ENCODE data around the gene KLHL17.

The KLHL17 gene

DNA sequence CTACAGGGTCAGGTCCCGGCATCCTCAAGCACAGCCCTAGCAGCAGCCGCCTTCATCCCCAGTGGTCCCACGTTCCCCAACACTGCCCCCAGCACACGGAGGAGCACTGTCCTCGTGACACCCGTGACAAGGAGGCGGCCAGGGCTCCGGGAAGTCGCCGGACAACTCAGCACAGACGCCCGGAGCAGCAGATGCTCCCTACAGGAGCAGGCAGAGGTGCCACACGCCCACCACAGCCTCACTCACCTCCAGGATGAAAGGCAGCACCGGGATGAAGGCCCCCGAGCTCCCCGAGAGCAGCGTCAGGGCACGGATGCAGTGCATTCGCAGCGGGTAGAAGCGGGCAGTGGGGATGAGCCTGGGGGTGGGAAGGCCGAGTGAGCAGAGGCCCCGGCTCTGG lies 9.5 kb upstream of the KLHL17 start:
- DNase-seq (ENCODE audit: low read depth in 2 of 2) = no peak

DNA sequence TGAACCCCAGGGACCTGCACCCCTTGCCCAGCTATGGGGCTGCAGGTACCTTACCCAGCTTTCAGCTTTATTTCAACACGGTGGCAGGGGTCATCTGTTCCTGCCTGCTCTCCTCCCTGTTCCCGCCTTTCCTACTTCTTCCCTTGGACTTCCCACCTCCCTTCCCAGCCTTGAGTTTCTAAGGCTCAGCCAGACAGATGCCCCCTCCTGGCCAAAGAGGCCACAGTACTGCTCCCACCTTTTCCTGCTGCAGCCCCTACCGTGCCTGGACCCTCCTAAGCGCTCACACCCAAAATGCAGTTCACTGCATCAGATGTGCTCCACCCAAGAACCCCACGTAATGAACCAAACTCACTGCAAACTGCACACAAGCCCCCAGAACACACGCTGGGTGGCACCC lies 9.0 kb upstream of the KLHL17 start:
- no peak for DNase-seq (ENCODE audit: low read depth in 2 of 2)

DNA sequence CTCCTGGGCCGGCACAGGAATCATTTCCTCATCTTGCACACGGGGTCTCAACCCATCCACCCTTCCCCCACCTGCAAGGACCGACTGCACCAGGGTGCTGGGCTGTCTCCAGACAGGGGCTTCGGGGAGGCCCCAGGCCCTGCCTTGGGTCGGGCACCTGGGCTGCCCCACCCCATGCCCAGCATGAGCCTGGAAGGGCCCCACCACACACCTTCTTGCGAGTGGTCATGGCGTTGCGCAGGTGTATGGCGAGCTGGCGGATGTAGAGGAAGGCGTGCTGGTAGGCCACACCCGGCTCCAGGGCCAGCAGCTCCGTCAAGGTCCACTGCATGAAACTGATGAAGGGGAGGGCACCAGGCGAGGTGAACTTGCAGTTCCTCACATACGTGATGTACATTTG lies 8.2 kb upstream of the KLHL17 start:
- DNase-seq (ENCODE audit: low read depth in 2 of 2) = no peak

DNA sequence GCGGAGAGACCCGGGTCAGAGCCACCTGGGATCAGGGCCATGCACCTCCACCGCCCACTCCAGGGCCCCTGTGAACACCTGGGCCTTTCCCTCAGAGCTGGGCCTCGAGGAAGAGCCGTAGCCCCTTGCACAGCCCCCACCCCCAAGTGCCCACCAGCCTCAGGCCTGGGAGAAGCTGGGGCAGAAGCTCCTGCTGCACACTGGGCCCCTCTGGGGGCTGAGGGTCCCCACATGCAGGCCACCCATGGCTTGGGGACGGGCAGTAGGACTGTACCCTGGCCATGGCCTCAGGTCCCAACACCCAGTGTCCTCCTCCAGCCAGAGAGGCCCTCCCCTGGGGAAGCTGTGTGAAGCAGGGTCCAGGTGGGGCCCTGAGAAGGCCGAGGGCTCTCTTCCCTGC lies 7.8 kb upstream of the KLHL17 start:
- no peak for DNase-seq (ENCODE audit: low read depth in 2 of 2)

DNA sequence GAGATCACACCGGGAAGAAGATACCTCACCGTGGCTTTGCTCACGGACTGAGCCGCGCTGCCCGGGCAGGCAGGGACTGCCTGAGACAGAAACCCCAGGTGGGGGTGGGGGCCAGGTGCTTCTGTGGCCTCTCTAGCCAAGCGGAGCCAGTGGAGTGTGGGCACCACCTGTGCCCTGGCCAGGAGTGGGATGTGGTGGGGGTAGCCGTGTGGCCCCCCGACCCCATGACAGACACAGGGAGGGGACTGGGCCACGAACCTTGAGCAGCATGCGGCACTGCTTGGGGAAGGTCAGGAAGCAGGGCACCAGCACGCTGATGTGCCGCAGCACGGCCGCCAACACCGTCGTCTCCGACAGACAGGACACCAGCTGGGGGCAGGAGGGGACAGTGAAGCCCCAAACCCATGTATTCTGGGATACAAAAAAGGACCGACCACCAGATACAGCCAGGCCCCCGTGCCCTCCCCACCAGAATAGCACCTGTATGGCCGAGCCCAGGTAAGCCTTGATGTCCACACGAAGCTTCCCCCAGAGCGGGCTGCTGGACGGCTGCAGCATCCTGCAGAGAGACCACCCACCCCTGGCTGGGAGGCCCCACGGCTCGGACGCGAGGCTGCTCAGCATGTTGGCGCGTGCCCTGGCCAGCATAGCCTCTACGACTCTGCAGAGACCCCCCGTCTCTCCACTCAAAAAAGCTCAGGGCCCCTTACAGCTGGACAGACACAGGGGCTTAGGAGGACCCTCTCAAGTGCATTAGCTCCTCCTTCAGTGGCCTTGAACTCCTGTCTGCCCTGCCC lies 6.7 kb upstream of the KLHL17 start:
- no peak for DNase-seq (ENCODE audit: low read depth in 2 of 2)

DNA sequence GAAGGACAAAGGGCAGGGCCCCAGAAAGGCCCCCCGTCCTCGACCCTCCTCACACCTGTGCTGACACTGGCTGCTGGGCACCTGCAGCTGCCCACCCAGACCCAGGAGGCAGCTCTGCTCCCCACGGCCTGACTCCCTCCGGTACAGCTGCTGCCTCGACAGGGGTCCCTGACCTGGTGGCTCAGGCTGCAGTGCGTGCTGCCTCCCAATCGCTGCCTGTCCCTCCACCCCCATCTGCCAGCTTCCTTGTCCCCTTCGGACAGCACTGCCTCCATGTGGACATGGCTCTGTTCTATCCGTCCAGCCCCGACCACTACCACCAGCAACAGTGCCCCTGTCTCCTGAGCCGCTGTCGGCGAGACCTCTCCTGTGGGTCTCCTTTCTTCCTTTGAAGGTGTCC lies 5.5 kb upstream of the KLHL17 start:
- DNase-seq (ENCODE audit: low read depth in 2 of 2) = no peak

DNA sequence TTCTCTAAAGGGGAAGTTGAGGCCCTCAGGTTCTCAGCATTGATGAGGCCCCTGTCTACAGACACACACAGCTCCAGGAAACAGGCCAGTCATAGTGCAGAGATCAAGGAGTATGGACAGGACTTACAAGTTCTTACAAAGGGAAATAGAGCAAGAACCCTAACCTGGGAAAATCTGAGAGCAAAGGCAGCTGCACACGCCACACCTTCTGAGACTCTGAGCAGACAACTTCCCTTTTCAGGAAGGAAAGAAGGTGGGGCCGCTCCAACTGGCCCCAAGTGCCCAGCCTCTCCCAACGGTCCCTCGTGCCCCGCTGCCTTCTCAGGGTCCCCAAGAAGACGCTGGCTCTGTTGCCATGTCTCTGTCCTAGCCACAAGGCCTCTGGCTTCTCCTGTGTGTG lies 4.9 kb upstream of the KLHL17 start:
- no peak for DNase-seq (ENCODE audit: low read depth in 2 of 2)

DNA sequence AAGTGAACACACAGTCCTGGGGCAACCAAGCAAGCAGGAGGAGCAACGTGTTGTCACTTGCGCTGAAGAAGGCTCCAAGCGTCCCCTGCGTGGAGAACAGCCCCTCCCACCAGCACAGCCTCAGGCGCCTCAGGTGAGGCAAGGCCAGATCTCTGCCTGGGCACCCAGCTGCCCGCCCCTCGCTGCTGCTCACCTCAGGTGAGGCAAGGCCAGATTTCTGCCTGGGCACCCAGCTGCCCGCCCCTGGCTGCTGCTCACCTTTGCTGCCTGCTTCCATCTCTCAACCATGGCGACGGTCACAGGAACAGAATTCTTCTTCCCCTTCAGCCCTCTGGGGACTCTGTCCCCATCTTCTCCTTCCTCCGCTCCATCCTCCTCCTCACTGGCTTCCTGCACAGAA lies 3.7 kb upstream of the KLHL17 start:
- DNase-seq (ENCODE audit: low read depth in 2 of 2) = no peak

DNA sequence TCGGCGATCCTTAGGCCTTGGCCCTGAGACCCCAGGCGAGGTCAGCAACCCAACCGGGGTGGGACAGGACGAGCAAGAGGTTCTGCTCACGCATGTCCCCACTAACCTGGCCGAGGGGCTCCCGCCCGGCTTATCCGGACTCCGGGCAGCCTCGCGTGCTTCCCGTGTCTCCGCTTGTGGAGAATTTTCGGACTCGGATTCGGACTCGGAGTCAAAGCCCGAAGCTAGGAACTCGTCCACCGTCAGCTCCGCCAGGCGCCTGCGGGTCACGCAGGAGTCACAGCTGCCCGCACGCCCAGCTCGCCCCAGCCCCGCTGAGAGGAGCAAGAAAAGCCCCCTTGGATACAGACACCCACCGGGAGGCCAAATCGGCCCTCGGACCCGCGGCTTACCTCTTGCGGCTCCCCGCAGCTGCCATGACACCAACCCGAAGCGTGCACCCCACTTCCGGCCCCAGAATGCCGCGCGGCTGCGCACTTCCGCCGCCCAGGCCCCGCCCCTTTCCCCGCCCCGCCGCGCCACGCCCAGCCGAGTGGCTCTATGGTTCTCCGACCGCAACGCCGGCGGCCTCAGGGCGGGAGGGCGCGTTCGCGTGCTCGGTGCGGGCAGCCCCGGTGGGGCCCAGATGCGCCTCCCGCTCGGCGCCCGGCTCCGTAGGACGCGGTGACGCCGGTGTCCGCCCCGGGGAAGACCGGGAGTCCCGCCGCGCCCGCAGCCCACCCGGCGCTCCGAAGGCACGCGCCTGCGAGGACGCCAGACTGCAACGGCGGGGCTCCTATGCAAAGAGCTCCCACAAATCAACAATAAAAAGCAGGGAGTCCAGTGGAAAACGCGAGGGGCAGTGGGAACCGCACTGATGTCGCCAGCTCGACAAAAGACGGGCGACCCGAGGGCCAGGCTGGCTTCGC lies 1.3 kb upstream of the KLHL17 start, which contains the start of gene NOC2L:
NOC2L (minus strand) TSS at position 434 of the 908 bp plus-strand sequence; CDS start at position 418, 16 bp downstream.
- peak; percentile 93 to 99 for DNase-seq (ENCODE audit: low read depth in 2 of 2)

DNA sequence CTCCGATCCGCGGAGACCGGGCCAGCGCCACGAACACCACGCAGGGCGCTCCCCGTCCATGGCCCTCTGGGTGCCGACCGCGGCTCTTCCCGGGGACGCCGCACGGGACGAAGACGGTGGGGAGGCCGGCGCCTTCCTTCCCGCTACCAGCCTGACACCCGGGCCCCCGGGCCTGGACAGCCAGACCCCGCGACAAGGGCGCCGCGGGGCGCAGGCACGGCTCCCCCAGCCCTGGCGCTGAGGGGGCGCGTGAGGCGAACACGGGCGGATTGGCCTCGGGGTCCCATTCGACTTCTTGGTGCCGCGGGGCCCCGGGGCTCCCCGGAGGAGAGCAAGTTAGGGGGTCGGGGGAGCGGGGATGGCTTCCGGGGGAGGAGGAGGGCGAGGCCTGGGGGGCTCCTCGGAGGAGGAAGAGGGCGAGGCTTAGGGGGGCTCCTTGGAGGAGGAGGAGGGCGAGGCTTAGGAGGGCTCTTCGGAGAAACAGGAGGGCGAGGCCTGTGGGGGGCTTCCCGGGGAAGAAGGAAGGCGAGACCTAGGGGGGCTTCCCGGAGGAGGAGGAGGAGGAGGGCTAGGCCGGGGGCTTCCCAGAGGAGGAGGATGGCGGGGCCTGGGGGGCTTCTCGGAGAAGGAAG lies 537 bp upstream of the KLHL17 start:
- DNase-seq (ENCODE audit: low read depth in 2 of 2) = no peak

DNA sequence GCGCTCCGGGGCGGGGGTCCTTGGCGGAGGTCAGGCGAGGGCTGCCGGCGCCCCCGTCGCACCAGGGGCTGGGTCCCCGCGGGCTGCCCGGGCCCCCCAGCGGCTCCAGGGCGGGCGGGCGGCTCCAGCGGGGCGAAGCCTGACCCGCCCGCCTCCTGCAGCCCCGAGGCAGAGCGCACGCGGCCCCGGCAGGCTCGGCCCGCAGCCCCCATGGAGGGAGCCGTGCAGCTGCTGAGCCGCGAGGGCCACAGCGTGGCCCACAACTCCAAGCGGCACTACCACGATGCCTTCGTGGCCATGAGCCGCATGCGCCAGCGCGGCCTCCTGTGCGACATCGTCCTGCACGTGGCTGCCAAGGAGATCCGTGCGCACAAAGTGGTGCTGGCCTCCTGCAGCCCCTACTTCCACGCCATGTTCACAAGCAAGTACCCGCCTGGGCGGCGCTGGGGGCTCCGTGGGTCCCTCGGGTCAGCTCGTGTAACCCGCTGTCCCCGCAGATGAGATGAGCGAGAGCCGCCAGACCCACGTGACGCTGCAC lies 817 bp downstream of the KLHL17 start:
- no peak for DNase-seq (ENCODE audit: low read depth in 2 of 2)

DNA sequence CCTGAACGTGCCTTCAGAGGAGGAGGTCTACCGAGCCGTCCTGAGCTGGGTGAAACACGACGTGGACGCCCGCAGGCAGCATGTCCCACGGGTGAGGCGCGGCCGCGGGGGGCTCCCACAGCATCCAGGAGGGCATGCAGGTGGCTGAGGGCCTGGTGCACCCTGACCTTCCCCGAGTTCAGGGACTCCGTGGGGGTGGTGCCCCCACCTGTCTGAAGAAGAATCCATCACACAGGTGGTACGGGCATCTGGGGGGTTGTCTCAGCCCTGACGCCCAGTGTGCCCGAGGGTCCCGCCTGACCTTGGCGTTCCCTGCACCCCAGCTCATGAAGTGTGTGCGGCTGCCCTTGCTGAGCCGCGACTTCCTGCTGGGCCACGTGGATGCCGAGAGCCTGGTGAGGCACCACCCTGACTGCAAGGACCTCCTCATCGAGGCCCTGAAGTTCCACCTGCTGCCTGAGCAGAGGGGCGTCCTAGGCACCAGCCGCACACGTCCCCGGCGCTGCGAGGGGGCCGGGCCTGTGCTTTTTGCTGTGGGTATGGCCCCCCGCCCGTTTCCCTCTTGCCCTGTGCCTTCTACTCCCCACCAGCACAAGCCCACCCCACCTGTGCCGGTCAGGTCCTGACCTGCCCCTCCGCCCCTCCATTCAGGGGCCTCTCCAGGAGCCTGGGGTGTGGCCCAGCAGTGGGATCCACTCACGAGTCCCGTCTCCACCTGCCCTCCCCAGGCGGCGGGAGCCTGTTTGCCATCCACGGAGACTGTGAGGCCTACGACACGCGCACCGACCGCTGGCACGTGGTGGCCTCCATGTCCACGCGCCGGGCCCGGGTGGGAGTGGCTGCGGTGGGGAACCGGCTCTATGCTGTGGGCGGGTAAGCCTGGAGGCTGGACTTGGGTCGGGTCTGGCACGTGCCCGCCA lies 2.3 kb downstream of the KLHL17 start:
- no peak for DNase-seq (ENCODE audit: low read depth in 2 of 2)

DNA sequence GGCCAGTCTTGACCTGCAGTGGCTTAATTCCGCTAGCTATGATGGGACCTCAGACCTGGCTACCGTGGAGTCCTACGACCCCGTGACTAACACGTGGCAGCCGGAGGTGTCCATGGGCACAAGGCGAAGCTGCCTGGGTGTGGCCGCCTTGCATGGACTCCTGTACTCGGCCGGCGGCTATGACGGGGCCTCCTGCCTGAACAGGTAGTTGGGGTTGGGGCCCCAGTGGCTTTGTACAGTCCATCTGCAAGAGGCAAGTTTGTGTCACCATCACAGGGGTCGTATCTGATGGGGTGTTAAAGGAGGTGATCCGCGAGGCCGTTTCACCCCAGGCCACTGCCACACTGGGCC lies 2.9 kb downstream of the KLHL17 start:
- no peak for DNase-seq (ENCODE audit: low read depth in 2 of 2)

DNA sequence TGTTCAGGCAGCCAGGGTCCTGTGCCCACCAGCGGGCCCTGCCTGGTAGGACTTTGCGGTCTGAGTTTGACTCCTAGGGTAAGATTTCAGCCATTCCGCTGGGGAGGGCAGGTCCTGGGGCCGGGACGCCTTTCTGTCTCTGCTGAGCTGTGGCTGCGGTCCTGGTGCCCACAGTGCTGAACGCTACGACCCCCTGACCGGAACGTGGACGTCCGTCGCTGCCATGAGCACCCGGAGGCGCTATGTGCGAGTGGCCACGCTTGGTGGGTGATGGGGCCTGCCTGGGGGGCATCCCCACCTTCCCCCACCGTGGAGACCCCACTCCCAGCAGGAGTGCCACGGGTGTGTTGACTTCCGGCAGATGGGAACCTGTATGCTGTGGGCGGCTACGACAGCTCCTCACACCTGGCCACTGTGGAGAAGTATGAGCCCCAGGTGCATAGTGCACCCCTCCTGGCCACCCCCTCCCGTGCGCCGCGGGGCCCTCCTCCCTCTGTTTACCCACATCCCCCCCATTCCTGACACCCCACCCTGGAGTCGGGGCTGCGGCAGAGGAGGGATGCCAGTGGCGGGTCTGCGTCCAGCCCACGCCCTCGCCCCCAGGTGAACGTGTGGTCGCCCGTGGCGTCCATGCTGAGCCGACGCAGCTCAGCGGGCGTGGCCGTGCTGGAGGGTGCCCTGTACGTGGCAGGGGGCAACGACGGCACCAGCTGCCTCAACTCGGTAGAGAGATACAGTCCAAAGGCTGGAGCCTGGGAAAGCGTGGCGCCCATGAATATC lies 3.6 kb downstream of the KLHL17 start:
- DNase-seq (ENCODE audit: low read depth in 2 of 2) = no peak

DNA sequence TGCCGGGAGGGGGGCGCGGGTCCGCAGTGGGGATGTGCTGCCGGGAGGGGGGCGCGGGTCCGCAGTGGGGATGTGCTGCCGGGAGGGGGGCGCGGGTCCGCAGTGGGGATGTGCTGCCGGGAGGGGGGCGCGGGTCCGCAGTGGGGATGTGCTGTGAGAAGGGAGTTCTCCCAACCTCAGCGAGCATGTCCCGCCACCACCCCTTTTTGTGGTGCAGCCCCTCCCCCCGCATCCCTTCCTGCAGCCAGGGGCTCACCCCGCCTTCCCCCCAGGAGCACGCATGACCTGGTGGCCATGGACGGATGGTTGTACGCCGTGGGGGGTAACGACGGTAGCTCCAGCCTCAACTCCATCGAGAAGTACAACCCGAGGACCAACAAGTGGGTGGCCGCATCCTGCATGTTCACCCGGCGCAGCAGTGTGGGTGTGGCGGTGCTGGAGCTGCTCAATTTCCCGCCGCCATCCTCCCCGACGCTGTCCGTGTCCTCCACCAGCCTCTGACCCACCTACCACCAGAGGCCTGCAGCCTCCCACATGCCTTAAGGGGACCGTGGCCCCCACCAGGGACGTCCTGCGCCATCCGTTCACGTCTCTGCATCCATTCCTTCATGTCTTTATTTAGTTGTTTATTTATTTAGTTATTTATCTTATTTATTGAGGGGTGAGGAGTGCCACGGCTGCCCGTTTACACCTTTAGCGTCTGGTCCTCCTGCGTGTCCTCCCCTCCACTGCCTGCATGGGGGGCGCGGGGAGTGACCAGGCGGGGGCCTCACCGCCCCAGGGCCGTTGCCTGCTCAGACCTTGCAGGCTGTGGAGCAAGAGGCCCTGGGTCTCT lies 4.5 kb downstream of the KLHL17 start:
- DNase-seq (ENCODE audit: low read depth in 2 of 2) = no peak

DNA sequence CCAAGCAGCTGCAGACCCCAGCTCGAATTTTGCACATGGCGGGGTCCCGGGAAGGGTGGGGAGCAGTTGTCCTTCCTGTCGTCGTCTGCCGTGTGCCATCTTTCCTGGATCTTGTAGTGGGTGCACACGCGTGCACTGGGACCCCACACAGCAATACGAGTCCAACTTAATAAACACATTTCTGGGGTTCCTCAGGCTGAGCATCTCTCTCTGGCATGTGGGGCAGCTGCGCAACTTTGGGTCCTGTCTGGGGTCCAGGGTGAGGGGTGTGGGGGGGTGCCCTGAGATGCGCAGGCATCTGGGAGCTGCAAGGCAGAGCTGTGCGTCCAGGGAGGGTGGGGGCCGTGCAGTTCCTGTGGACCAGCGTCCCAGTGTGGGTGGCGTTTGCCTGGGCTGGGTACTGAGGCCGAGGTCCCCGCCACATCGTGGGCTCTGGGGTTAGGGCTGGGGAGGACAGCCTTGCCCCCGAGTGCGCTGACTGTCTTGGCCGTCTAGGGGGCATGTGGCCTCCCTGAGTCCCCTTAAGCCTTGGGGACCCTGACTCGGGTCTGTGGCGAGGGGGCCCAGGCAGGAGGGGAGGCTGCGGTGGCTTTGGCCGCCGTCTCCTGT lies 5.2 kb downstream of the KLHL17 start:
- no peak for DNase-seq (ENCODE audit: low read depth in 2 of 2)

DNA sequence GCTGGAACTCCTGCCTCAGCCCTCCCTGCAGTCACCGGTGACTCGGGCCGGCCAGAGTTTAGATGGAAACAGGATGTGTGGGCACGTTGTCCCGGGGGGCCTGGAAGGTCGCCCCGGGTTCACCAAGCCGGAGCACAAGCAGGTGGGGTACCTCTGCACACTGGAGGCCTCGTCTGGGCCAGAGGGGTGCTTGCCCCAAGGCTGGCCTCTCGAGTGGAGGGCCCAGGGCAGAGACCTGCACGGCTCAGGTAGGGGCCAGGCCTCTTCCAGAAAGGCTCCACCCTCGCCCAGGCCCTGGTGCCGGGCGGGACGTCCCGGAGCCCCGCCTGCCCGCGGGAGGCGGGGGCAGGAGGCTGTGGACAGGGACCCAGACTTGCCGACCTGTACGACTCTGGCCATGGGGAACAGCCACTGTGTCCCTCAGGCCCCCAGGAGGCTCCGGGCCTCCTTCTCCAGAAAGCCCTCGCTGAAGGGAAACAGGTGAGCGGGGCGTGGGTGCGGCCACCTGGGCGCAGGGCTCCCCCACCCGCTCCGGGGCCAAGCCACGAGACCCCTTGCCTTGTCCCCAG lies 5.8 kb downstream of the KLHL17 start, which contains the start of gene PLEKHN1:
PLEKHN1 (plus strand) TSS at position 348 of the 569 bp plus-strand sequence; CDS start at position 398, 50 bp downstream.
- DNase-seq (ENCODE audit: low read depth in 2 of 2) = no peak

DNA sequence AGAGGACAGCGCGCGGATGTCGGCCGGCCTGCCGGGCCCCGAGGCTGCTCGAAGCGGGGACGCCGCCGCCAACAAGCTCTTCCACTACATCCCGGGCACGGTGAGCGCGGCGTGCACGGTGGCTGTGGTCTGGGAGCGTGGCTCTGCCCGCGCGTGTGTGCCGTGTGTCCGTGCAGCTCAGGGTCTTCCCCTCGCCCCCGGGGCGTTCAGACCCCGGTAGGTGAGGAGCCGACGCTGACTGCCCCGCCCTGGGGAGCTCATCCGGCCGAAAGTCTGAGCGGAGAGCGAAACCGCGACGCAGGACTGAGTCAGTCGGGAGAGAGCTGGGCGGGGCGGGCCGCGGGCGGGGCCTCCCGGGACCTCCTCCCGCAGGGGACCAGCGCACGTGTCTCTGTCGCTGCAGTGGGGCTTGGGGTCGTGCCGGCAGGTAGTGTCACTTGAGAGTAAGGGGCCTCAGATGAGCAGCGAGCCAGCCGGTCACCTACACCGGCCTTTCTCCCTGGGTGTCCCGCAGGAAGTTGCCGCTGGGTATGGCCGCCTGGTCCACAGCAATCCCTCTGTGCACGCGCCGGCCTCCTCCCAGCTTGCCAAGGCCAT lies 6.4 kb downstream of the KLHL17 start:
- DNase-seq (ENCODE audit: low read depth in 2 of 2) = peak; percentile 52 to 76

All from stimulated activated CD4-positive, alpha-beta T cell treated with anti-CD3 and anti-CD28 coated beads, Interleukin-1b, Interleukin-23, amount 100 ng/mL, for 1 hour (primary cell).